LoVo (cell line): ENCODE measurements around the gene CEP70.
"Not testable (repeated sequence)": the region's sequence is repeated elsewhere in the genome, so short reads cannot be mapped to it uniquely, and the experiment has no call there.

Experiments
- DNase-seq: peaks from one replicate; pipeline ENCODE4 v3.0.0-alpha.2; 2016; ENCODE audit warnings: low spot score

The CEP70 gene

GRCh38 chr3:138594150-138594934 is at the start of gene CEP70:
TSS of gene CEP70 (minus strand) at chr3:138594260. CDS start at chr3:138572927, 21,333 bp downstream.
- DNase-seq, result peak; percentile 96

GRCh38 chr3:138642927-138643253 is 48.8 kb upstream of the CEP70 start:
- DNase-seq, result no peak

GRCh38 chr3:138642226-138642926 is 48.3 kb upstream of the CEP70 start:
- DNase-seq, result no peak

- DNase-seq, result no peak
Observed at GRCh38 chr3:138640537-138640936, 46.5 kb upstream of the CEP70 start.

- no peak for DNase-seq
Observed at GRCh38 chr3:138638641-138639040, 44.6 kb upstream of the CEP70 start.

GRCh38 chr3:138629526-138629925 is 35.5 kb upstream of the CEP70 start:
- no peak for DNase-seq

GRCh38 chr3:138625707-138626365 is 31.8 kb upstream of the CEP70 start:
- DNase-seq, result no peak

GRCh38 chr3:138624518-138624917 is 30.5 kb upstream of the CEP70 start:
- no peak for DNase-seq

- DNase-seq, result no peak
Observed at GRCh38 chr3:138620431-138620830, 26.4 kb upstream of the CEP70 start.

GRCh38 chr3:138615462-138615861 is 21.4 kb upstream of the CEP70 start:
- no peak for DNase-seq

- no peak for DNase-seq
Observed at GRCh38 chr3:138609898-138610266, 15.8 kb upstream of the CEP70 start.

GRCh38 chr3:138608322-138609135 is 14.5 kb upstream of the CEP70 start, which contains the start of gene FAIM:
TSS of gene FAIM (plus strand) at chr3:138608771. CDS start at chr3:138619727, 10,956 bp downstream.
- DNase-seq, result peak; percentile 69

GRCh38 chr3:138604106-138604595 is 10.1 kb upstream of the CEP70 start:
- not testable (repeated sequence) for DNase-seq

- DNase-seq, result not testable (repeated sequence)
Observed at GRCh38 chr3:138601661-138602060, 7.6 kb upstream of the CEP70 start.

GRCh38 chr3:138600100-138600745 is 6.2 kb upstream of the CEP70 start:
- no peak for DNase-seq

- DNase-seq, result no peak
Observed at GRCh38 chr3:138598534-138598933, 4.5 kb upstream of the CEP70 start.

GRCh38 chr3:138597186-138597976 is 3.3 kb upstream of the CEP70 start:
- DNase-seq, result not testable (repeated sequence)

- no peak for DNase-seq
Observed at GRCh38 chr3:138594935-138595610, 1.0 kb upstream of the CEP70 start.

GRCh38 chr3:138593488-138594149 is 441 bp downstream of the CEP70 start:
- DNase-seq, result peak; percentile 16
